Amniotic stem cell (primary cell): ENCODE measurements around the gene PARD3B.

Source experiments
- DNase-seq: peaks from one replicate; lab custom pipeline; 2025; lab: John Stamatoyannopoulos, UW

The PARD3B gene

GRCh38 chr2:205613970-205614559, 1068.8 kb downstream of the PARD3B start:
- no peak for DNase-seq

- DNase-seq, result no peak
These were observed 1069.7 kb downstream of the PARD3B start for GRCh38 chr2:205614965-205615364.

GRCh38 chr2:205617905-205618304, 1072.6 kb downstream of the PARD3B start:
- DNase-seq, result no peak

GRCh38 chr2:205619600-205619999, 1074.3 kb downstream of the PARD3B start:
- DNase-seq, result no peak

- no peak for DNase-seq
These were observed 1081.8 kb downstream of the PARD3B start for GRCh38 chr2:205627085-205627484.

- DNase-seq, result no peak
These were observed 1083.1 kb downstream of the PARD3B start for GRCh38 chr2:205628422-205628821.

GRCh38 chr2:205629091-205629776, 1084.0 kb downstream of the PARD3B start:
- DNase-seq, result no peak

- DNase-seq, result no peak
These were observed 1088.7 kb downstream of the PARD3B start for GRCh38 chr2:205633994-205634393.

- no peak for DNase-seq
These were observed 1091.5 kb downstream of the PARD3B start for GRCh38 chr2:205636549-205637319.

GRCh38 chr2:205637320-205637602, 1092.0 kb downstream of the PARD3B start:
- DNase-seq, result no peak

GRCh38 chr2:205637779-205638503, 1092.7 kb downstream of the PARD3B start:
- no peak for DNase-seq

- DNase-seq, result no peak
These were observed 1095.4 kb downstream of the PARD3B start for GRCh38 chr2:205640716-205641115.

- DNase-seq, result no peak
These were observed 1097.5 kb downstream of the PARD3B start for GRCh38 chr2:205642599-205643356.

GRCh38 chr2:205643391-205643885, 1098.2 kb downstream of the PARD3B start:
- no peak for DNase-seq

- DNase-seq, result no peak
These were observed 1098.7 kb downstream of the PARD3B start for GRCh38 chr2:205644018-205644417.

GRCh38 chr2:205646680-205647079, 1101.4 kb downstream of the PARD3B start:
- no peak for DNase-seq

GRCh38 chr2:205650450-205650849, 1105.2 kb downstream of the PARD3B start:
- peak; percentile 25 for DNase-seq

- no peak for DNase-seq
These were observed 1105.7 kb downstream of the PARD3B start for GRCh38 chr2:205650931-205651330.

- DNase-seq, result no peak
These were observed 1106.4 kb downstream of the PARD3B start for GRCh38 chr2:205651719-205652118.

GRCh38 chr2:205654878-205655605, 1109.8 kb downstream of the PARD3B start:
- DNase-seq, result peak; percentile 34
